ENCODE measurements around the gene SHISAL1. TPM values are rescaled to one million over a fixed set of nuclear protein-coding genes. Genes with fewer than 3 reads are reported as not detected.

SHISAL1 gene
- total and polyA plus RNA-seq, 11 donors = 0.32 to 1.5 (median 0.85) TPM

DNA sequence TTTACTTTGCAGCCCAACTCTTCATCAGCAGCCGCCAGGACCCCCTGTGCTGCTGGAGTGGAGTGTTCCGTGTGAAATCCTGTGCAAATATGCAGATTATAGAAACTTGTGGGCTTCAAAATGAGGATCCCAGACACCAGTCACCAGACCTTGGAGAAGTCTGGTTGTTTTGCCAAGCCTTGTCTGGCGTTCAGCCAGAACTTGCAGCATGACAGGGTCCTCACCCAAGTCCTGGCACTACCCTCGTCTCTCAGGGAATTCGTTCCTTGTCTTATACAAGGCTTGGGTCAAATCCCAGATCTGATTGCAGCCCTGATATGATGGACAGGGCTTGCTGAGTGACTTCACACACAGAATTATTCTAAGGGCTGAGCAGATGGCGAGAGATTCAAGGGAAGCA, 18.9 kb downstream of the SHISAL1 start:
- intact Hi-C loops (cut with DNase I) = no loop called here
- ATAC-seq (no peak), DNase-seq (no peak)
- no peak for TF ChIP-seq POLR2A (IDR thresholded peaks at IDR 0.05)
- TF ChIP-seq, protein P1, sequence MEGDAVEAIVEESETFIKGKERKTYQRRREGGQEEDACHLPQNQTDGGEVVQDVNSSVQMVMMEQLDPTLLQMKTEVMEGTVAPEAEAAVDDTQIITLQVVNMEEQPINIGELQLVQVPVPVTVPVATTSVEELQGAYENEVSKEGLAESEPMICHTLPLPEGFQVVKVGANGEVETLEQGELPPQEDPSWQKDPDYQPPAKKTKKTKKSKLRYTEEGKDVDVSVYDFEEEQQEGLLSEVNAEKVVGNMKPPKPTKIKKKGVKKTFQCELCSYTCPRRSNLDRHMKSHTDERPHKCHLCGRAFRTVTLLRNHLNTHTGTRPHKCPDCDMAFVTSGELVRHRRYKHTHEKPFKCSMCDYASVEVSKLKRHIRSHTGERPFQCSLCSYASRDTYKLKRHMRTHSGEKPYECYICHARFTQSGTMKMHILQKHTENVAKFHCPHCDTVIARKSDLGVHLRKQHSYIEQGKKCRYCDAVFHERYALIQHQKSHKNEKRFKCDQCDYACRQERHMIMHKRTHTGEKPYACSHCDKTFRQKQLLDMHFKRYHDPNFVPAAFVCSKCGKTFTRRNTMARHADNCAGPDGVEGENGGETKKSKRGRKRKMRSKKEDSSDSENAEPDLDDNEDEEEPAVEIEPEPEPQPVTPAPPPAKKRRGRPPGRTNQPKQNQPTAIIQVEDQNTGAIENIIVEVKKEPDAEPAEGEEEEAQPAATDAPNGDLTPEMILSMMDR (IDR thresholded peaks at IDR 0.05) = no peak
- Histone ChIP-seq H3K36me3 (no peaks in the 10 kb centered on the region), H3K4me3 (no peak overlapping the region), H3K27me3 (no peaks in the 10 kb centered on the region), H3K27ac (no peak overlapping the region), H3K4me1 (no peaks in the 10 kb centered on the region), H3K9me3 (peaks cover 0 to 21% (median 0%) of the 10 kb centered on the region in 12 donors)
- WGBS, 4 donors = 50 to 63% (median 58%) methylated on average over 6 of the region's 6 CpGs

DNA sequence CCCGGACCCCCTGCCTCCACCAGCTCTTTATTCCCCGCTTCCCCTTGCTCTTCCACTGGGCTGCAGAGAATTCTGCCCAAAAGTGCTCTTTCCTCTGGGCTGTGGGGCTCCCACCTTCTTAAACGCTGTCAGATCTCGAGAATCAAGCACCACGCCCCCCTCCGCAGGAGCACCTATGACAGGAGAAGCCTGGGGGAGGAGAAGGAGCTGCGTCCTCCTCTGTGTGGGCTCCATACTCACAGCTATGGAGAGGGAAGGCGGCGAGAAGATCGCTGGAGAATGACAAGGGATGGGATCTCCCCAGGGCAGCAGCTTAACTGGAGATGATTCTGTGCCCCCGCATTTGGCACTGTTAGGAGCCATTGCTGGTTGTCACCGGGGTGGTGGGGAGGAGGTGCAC, 19.7 kb downstream of the SHISAL1 start:
- H3K27me3 ChIP-seq = no peaks in the 10 kb centered on the region
- ATAC-seq (no peak), DNase-seq (no peak)
- peaks cover 0 to 21% (median 0%) of the 10 kb centered on the region in 12 donors for H3K9me3 ChIP-seq
- H3K36me3 ChIP-seq = no peaks in the 10 kb centered on the region
- intact Hi-C loops (cut with DNase I) = no loop called here
- WGBS, 4 donors = 80 to 87% (median 84%) methylated on average over 12 of the region's 12 CpGs
- no peaks in the 10 kb centered on the region for H3K4me1 ChIP-seq
- H3K27ac ChIP-seq = no peak overlapping the region
- no peak for TF ChIP-seq POLR2A (IDR thresholded peaks at IDR 0.05)
- TF ChIP-seq, protein P1 (IDR thresholded peaks at IDR 0.05) = no peak
- H3K4me3 ChIP-seq = no peak overlapping the region

DNA sequence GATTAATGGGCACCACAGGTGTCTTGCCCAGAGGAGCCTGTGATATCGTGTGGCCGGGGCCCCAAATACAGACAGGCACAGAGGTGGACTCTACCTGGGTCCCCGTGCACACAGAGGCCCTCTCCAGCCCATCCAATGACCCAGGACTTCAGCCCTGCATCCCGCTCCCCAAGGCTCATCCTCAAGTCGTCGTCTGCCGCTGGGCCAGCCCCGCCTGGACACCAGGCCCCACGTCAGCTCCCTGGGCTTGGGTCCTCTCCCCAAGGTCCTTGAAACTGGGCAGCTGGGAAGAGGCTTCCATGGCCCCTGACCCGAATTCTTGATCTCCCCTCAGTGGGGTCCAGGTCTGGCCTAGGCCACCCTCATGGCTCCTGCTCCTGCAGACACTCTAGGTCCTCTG, 20.2 kb downstream of the SHISAL1 start:
- intact Hi-C loops (cut with DNase I) = no loop called here
- WGBS, 4 donors = 89 to 96% (median 91%) methylated on average over 7 to 10 of the region's 10 CpGs

DNA sequence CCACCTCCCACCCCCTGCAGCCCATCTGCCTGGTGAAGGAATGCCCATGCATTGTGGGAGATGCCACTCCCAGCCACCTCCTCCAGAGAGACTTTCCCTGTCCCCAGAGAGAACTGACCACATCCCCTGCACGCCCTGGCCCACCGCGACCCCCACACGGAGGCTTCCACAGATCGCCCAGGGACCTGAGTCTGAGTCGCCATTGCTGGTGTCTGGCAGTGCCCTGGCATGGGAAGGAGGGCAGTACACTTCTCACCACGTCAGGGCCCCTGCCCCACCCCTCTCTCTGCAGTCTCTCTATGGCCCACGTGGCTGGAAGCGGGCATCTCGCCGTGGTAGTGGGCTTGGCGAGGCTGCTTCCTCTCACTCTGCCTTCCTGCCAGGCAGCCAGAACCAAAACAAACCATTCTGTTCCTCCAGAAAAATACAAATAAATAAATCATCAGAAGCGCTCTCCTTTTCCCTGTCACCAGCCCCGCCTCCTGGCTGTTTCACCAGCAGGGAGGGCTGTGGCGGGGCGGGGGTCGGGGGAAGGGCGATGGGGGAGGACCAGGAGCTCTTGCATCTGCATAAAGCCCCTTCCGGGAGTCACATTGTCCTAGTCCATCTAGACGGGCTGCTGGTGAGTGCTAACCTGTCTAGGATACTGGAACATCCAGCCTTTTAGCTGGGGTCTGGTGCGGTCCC, 20.9 kb downstream of the SHISAL1 start:
- WGBS, 4 donors = 59 to 71% (median 64%) methylated on average over 12 to 21 of the region's 21 CpGs
- Histone ChIP-seq H3K27ac (no peak overlapping the region), H3K36me3 (no peaks in the 10 kb centered on the region), H3K4me3 (no peak overlapping the region), H3K27me3 (no peaks in the 10 kb centered on the region), H3K9me3 (peaks cover 0 to 21% (median 0%) of the 10 kb centered on the region in 12 donors), H3K4me1 (no peaks in the 10 kb centered on the region)
- intact Hi-C loops (cut with DNase I) = no loop called here
- ATAC-seq (no peak), DNase-seq (no peak)
- TF ChIP-seq, protein P1 (IDR thresholded peaks at IDR 0.05) = no peak
- no peak for TF ChIP-seq POLR2A (IDR thresholded peaks at IDR 0.05)

More for the DNA sequence above, 20.2 kb downstream of the SHISAL1 start:
- Histone ChIP-seq H3K9me3 (peaks cover 0 to 21% (median 0%) of the 10 kb centered on the region in 12 donors), H3K36me3 (no peaks in the 10 kb centered on the region), H3K4me3 (no peak overlapping the region), H3K27ac (no peak overlapping the region), H3K27me3 (no peaks in the 10 kb centered on the region), H3K4me1 (no peaks in the 10 kb centered on the region)
- TF ChIP-seq, protein P1 (IDR thresholded peaks at IDR 0.05) = no peak
- TF ChIP-seq POLR2A (IDR thresholded peaks at IDR 0.05) = no peak
- DNase-seq (no peak), ATAC-seq (no peak)
